H1 (cell line): ENCODE data around the gene MYO16. TPM values are rescaled to one million over a fixed set of nuclear protein-coding genes. Genes with fewer than 3 reads are reported as not detected.

Source experiments
- ATF2 ChIP-seq: IDR thresholded peaks from 2 replicates; pipeline ENCODE4 v1.6.1; 2012; ENCODE audit warnings: low read length, inconsistent platforms
- CHD1 ChIP-seq: IDR thresholded peaks from 2 replicates; pipeline ENCODE4 v1.6.1; 2012; ENCODE audit warnings: low read depth, low read length, improper control_type of control experiment
- EZH2 ChIP-seq: fragments of 200-600 bp; sonication (generic); IDR thresholded peaks from 2 replicates; pipeline ENCODE4 v1.7.1; 2012; ENCODE audit warnings: low read depth, mild to moderate bottlenecking, moderate library complexity, low read length, inconsistent platforms; ENCODE audit not compliant: severe bottlenecking
- HDAC2 ChIP-seq, 2 experiments: fragments of 300-600 bp in 1 of 2; sonication (generic) in 1 of 2; IDR thresholded peaks; 2 replicates each; pipeline ENCODE4 v1.6.1; 2011 to 2012; ENCODE audit warnings: low read depth in 2 of 2, low read length in 2 of 2, mild to moderate bottlenecking in 2 of 2, moderate library complexity in 2 of 2, borderline replicate concordance in 1 of 2, inconsistent platforms in 1 of 2
- JUN ChIP-seq: IDR thresholded peaks from 2 replicates; pipeline ENCODE4 v1.6.1; 2011; ENCODE audit warnings: low read depth, mild to moderate bottlenecking, improper control_type of control experiment, low read length
- KDM5A ChIP-seq: fragments of 200-600 bp; IDR thresholded peaks from 2 replicates; pipeline ENCODE4 v1.7.1; 2012; ENCODE audit warnings: mild to moderate bottlenecking, low read length, inconsistent platforms, mixed read lengths
- POLR2A ChIP-seq, 2 experiments: IDR thresholded peaks; 1 replicate in 1 of 2; 2 replicates in 1 of 2; pipeline ENCODE4 v1.6.1; 2011; ENCODE audit warnings: low read depth in 2 of 2, low read length in 2 of 2, mild to moderate bottlenecking in 2 of 2; ENCODE audit errors: control extremely low read depth in 1 of 2
- TAF7 ChIP-seq: optimal IDR thresholded peaks from 2 replicates; pipeline ENCODE3; 2011; ENCODE audit warnings: low read depth, mild to moderate bottlenecking, inconsistent platforms, low read length, moderate library complexity, borderline replicate concordance
- ZNF274 ChIP-seq: IDR thresholded peaks from 2 replicates; pipeline ENCODE4 v1.7.0; 2012; ENCODE audit warnings: low read length, borderline replicate concordance; ENCODE audit errors: extremely low read depth
- polyA plus RNA-seq, 7 experiments: library from polyadenylated mRNA; depleted of rRNA in 3 of 7; stranded (reverse) in 5 of 7; unstranded in 2 of 7; fragments of >200 nt in 5 of 7; fragments of 200-250 nt in 2 of 7; gene quantifications; 1 replicate in 5 of 7; 2 replicates in 1 of 7; 4 replicates in 1 of 7; pipeline versions ENCODE4 v1.2.1 to v1.2.3, GENCODE V29; 2011 to 2013; ENCODE audit warnings: missing spikeins in 2 of 7, mixed read lengths in 2 of 7
- total RNA-seq: library from RNA; stranded (reverse); fragmentation: NEBNext Ultra II Directional; extraction: Animal tissue kit (Norgen Biotek cat#: 25700); gene quantifications from 2 replicates; pipeline ENCODE4 v1.2.1, GENCODE V29; 2021
- TF ChIP-seq, protein P1 (sequence below): fragments of 300-600 bp; sonication (generic); IDR thresholded peaks from 2 replicates; pipeline ENCODE4 v1.7.1; 2012; ENCODE audit warnings: low read length, moderate library complexity, mild to moderate bottlenecking, inconsistent platforms; ENCODE audit not compliant: insufficient replicate concordance

Gene MYO16
- total and polyA plus RNA-seq, 2 of the 8 experiments (the other 6 are each of a cell fraction or from before 2014, with no cell fraction given) = 0.02 to 0.22 TPM

- TF ChIP-seq, protein P1, sequence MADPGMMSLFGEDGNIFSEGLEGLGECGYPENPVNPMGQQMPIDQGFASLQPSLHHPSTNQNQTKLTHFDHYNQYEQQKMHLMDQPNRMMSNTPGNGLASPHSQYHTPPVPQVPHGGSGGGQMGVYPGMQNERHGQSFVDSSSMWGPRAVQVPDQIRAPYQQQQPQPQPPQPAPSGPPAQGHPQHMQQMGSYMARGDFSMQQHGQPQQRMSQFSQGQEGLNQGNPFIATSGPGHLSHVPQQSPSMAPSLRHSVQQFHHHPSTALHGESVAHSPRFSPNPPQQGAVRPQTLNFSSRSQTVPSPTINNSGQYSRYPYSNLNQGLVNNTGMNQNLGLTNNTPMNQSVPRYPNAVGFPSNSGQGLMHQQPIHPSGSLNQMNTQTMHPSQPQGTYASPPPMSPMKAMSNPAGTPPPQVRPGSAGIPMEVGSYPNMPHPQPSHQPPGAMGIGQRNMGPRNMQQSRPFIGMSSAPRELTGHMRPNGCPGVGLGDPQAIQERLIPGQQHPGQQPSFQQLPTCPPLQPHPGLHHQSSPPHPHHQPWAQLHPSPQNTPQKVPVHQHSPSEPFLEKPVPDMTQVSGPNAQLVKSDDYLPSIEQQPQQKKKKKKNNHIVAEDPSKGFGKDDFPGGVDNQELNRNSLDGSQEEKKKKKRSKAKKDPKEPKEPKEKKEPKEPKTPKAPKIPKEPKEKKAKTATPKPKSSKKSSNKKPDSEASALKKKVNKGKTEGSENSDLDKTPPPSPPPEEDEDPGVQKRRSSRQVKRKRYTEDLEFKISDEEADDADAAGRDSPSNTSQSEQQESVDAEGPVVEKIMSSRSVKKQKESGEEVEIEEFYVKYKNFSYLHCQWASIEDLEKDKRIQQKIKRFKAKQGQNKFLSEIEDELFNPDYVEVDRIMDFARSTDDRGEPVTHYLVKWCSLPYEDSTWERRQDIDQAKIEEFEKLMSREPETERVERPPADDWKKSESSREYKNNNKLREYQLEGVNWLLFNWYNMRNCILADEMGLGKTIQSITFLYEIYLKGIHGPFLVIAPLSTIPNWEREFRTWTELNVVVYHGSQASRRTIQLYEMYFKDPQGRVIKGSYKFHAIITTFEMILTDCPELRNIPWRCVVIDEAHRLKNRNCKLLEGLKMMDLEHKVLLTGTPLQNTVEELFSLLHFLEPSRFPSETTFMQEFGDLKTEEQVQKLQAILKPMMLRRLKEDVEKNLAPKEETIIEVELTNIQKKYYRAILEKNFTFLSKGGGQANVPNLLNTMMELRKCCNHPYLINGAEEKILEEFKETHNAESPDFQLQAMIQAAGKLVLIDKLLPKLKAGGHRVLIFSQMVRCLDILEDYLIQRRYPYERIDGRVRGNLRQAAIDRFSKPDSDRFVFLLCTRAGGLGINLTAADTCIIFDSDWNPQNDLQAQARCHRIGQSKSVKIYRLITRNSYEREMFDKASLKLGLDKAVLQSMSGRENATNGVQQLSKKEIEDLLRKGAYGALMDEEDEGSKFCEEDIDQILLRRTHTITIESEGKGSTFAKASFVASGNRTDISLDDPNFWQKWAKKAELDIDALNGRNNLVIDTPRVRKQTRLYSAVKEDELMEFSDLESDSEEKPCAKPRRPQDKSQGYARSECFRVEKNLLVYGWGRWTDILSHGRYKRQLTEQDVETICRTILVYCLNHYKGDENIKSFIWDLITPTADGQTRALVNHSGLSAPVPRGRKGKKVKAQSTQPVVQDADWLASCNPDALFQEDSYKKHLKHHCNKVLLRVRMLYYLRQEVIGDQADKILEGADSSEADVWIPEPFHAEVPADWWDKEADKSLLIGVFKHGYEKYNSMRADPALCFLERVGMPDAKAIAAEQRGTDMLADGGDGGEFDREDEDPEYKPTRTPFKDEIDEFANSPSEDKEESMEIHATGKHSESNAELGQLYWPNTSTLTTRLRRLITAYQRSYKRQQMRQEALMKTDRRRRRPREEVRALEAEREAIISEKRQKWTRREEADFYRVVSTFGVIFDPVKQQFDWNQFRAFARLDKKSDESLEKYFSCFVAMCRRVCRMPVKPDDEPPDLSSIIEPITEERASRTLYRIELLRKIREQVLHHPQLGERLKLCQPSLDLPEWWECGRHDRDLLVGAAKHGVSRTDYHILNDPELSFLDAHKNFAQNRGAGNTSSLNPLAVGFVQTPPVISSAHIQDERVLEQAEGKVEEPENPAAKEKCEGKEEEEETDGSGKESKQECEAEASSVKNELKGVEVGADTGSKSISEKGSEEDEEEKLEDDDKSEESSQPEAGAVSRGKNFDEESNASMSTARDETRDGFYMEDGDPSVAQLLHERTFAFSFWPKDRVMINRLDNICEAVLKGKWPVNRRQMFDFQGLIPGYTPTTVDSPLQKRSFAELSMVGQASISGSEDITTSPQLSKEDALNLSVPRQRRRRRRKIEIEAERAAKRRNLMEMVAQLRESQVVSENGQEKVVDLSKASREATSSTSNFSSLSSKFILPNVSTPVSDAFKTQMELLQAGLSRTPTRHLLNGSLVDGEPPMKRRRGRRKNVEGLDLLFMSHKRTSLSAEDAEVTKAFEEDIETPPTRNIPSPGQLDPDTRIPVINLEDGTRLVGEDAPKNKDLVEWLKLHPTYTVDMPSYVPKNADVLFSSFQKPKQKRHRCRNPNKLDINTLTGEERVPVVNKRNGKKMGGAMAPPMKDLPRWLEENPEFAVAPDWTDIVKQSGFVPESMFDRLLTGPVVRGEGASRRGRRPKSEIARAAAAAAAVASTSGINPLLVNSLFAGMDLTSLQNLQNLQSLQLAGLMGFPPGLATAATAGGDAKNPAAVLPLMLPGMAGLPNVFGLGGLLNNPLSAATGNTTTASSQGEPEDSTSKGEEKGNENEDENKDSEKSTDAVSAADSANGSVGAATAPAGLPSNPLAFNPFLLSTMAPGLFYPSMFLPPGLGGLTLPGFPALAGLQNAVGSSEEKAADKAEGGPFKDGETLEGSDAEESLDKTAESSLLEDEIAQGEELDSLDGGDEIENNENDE = no peak
- TF ChIP-seq CHD1 = no peak
- no peak for TF ChIP-seq TAF7
- TF ChIP-seq KDM5A = no peak
- TF ChIP-seq ZNF274 = no peak
- TF ChIP-seq ATF2 = no peak
- no peak for TF ChIP-seq POLR2A (IDR thresholded peaks at IDR 0.05; ENCODE audit: control extremely low read depth in 1 of 2, low read depth in 2 of 2, low read length in 2 of 2)
- TF ChIP-seq EZH2 = no peak
- TF ChIP-seq HDAC2 (IDR thresholded peaks at IDR 0.05; ENCODE audit: borderline replicate concordance in 1 of 2, low read depth in 2 of 2, low read length in 2 of 2) = no peak
- TF ChIP-seq JUN = no peak
Observed at GRCh38 chr13:109206616-109207015, 577.2 kb downstream of the MYO16 start (continued).
